Activated CD4-positive, alpha-beta T cell treated with anti-CD3 and anti-CD28 coated beads for 24 hours (primary cell): Measurements from ENCODE around the gene ZSCAN21.

ENCODE experiments used
- DNase-seq, 2 donors: peaks; one replicate each; pipeline ENCODE4 v3.0.0-alpha.2; 2020; ENCODE audit warnings: low read depth in 2 of 2

Gene ZSCAN21

GRCh38 chr7:100075418-100075817 lies 25.8 kb downstream of the ZSCAN21 start:
- no peak for DNase-seq

GRCh38 chr7:100077205-100077604 lies 27.6 kb downstream of the ZSCAN21 start:
- no peak for DNase-seq

GRCh38 chr7:100079024-100079560 lies 29.5 kb downstream of the ZSCAN21 start:
- no peak for DNase-seq

- DNase-seq = no peak
These were observed 31.4 kb downstream of the ZSCAN21 start for GRCh38 chr7:100080907-100081534.

- peak; percentile 96 to 97 for DNase-seq
These were observed 32.0 kb downstream of the ZSCAN21 start, which contains the start of gene ZNF3 for GRCh38 chr7:100081535-100082102. Gene ZNF3, minus strand, starts transcription at chr7:100081723. Its CDS starts 4,366 bp downstream, at chr7:100077357.

GRCh38 chr7:100082978-100083377 lies 33.4 kb downstream of the ZSCAN21 start:
- DNase-seq = no peak

GRCh38 chr7:100085515-100085914 lies 35.9 kb downstream of the ZSCAN21 start:
- DNase-seq = no peak

- DNase-seq = no peak
These were observed 37.6 kb downstream of the ZSCAN21 start for GRCh38 chr7:100087055-100087750.

- no peak for DNase-seq
These were observed 38.6 kb downstream of the ZSCAN21 start for GRCh38 chr7:100088095-100088620.

GRCh38 chr7:100088621-100089457 lies 39.3 kb downstream of the ZSCAN21 start, which contains the start of gene COPS6:
Gene COPS6, plus strand, starts transcription at chr7:100088969. Its CDS starts 22 bp downstream, at chr7:100088991.
- DNase-seq = peak; percentile 84 to 86

GRCh38 chr7:100089458-100090196 lies 40.1 kb downstream of the ZSCAN21 start:
- DNase-seq = no peak

- no peak for DNase-seq
These were observed 41.2 kb downstream of the ZSCAN21 start for GRCh38 chr7:100090527-100091410.

- no peak for DNase-seq
These were observed 42.0 kb downstream of the ZSCAN21 start for GRCh38 chr7:100091411-100092181.

GRCh38 chr7:100093054-100093453 lies 43.5 kb downstream of the ZSCAN21 start:
- DNase-seq = no peak

- DNase-seq = no peak
These were observed 43.9 kb downstream of the ZSCAN21 start for GRCh38 chr7:100093498-100093897.

- DNase-seq = no peak
These were observed 44.4 kb downstream of the ZSCAN21 start for GRCh38 chr7:100093925-100094486.

- DNase-seq = no peak
These were observed 45.7 kb downstream of the ZSCAN21 start for GRCh38 chr7:100095289-100095688.

GRCh38 chr7:100095704-100096103 lies 46.1 kb downstream of the ZSCAN21 start:
- DNase-seq = no peak

- DNase-seq = no peak
These were observed 49.3 kb downstream of the ZSCAN21 start for GRCh38 chr7:100098913-100099312.
